Activated CD4-positive, alpha-beta memory T cell treated with anti-CD3 and anti-CD28 coated beads for 36 hours (primary cell): Measurements from ENCODE around the gene LMAN1L. TPM values are rescaled to one million over a fixed set of nuclear protein-coding genes. Genes with fewer than 3 reads are reported as not detected.

Experiments
- CTCF ChIA-PET: fragments of 350-600 bp; sonication (Branson Sonifier 250); formaldehyde crosslinking; loops from one replicate; lab custom pipeline; 2021; ENCODE audit warnings: antibody characterized with exemption, inconsistent platforms; lab: Charles Lee
- POLR2A ChIA-PET: fragments of 350-600 bp; sonication (Branson Sonifier 250); formaldehyde crosslinking; loops from one replicate; lab custom pipeline; 2021; ENCODE audit warnings: antibody characterized with exemption; lab: Charles Lee
- DNase-seq: peaks from one replicate; pipeline ENCODE4 v3.0.0-alpha.2; 2020
- H3K27ac Mint-ChIP-seq: one replicate; pipeline ENCODE4 v1.8.0; 2021; ENCODE audit warnings: mixed read lengths
- H3K27me3 Mint-ChIP-seq: one replicate; pipeline ENCODE4 v1.8.0; 2021; ENCODE audit warnings: mixed read lengths
- H3K36me3 Mint-ChIP-seq: one replicate; pipeline ENCODE4 v1.8.0; 2021; ENCODE audit warnings: mixed read lengths
- H3K4me1 Mint-ChIP-seq: one replicate; pipeline ENCODE4 v1.8.0; 2021; ENCODE audit warnings: low read depth, mixed read lengths
- H3K4me3 Mint-ChIP-seq: one replicate; pipeline ENCODE4 v1.8.0; 2021; ENCODE audit warnings: mild to moderate bottlenecking, mixed read lengths
- H3K9me3 Mint-ChIP-seq: one replicate; pipeline ENCODE4 v1.8.0; 2021; ENCODE audit warnings: mixed read lengths
- intact Hi-C: fragments of 100-400 bp; cut with micrococcal nuclease; formaldehyde crosslinking; loops from one replicate; pipeline ENCODE4 v1.15.1; 2023
- microRNA-seq: library from miRNA; unstranded; fragments of <30 nt; microRNA quantifications from one replicate; pipeline ENCODE4 v1.2.0, GENCODE V29; 2022; ENCODE audit warnings: borderline number of aligned reads, borderline microRNAs expressed, borderline replicate concordance
- total RNA-seq, 2 experiments: library from RNA; stranded (reverse); gene quantifications; one replicate each; pipeline ENCODE4 v1.2.3, GENCODE V29; 2021

LMAN1L gene
- total RNA-seq, 2 experiments from 2014 or later: not detected

DNA sequence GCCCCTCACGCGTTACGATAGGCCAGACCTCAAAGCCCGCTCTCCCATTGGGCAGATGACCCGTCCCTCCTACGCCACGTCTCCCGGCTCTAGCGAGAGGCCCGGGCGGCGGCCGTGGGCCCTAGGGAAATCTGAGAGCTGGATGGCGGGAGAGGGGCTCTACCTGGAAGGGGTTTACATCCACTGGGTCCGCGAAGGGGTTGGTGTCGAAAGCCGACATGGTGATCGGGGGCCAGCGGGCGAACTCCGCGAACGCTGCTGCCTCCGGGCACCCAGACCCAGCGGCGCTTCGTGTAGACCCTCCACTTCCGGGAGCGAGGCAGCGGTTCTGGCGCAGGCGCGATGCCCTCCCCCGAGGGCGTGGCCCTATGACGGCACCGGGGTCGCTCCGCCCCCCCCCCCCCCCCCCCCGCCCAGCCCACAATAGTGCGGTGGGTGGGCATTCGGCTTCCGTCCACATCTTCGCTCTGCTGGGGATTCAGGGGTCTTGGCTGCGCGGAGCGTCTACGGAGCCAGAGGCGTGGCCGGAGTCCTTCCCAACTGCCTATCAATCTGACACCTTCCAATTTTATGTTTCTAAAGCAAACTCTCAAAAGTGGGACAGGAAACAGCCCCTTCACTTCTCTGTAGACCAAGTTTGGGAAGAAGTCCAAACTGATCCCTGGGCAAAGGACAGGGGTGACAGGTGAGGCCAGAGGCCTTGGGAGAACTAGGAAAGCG is 60.6 kb downstream of the LMAN1L start, which contains the start of gene SCAMP2:
SCAMP2 (minus strand) TSS at position 330 of the 720 bp plus-strand sequence; CDS start at position 220, 110 bp downstream.
- Mint-ChIP-seq H3K36me3 (peaks cover 11% of the 10 kb centered on the region), H3K27me3 (no peaks in the 10 kb centered on the region), H3K27ac (peak within 1 kb of the TSS; percentile 90), H3K4me3 (peak within 1 kb of the TSS; percentile 96), H3K4me1 (peaks cover 45% of the 10 kb centered on the region), H3K9me3 (no peaks in the 10 kb centered on the region)
- POLR2A ChIA-PET: interaction anchor here (0.6 to 1.5 kb wide), 3 partner anchors 16 to 28 kb away, joined by 3 to 4 read pairs (median 3); partner anchors contain the start of gene MPI
- CTCF ChIA-PET: interaction anchor here (0.6 to 4.9 kb wide), 6 partner anchors 28 to 463 kb away, joined by 3 to 35 read pairs (median 3); partner anchors contain the start of genes COMMD4 and FAM219B
- intact Hi-C loops: loop anchor here (1.0 to 10.0 kb wide), 6 partner anchors 16 to 579 kb away; partner anchors contain the start of genes C15orf39, COX5A, FAM219B and SIN3A
- peak; percentile 93 for DNase-seq

DNA sequence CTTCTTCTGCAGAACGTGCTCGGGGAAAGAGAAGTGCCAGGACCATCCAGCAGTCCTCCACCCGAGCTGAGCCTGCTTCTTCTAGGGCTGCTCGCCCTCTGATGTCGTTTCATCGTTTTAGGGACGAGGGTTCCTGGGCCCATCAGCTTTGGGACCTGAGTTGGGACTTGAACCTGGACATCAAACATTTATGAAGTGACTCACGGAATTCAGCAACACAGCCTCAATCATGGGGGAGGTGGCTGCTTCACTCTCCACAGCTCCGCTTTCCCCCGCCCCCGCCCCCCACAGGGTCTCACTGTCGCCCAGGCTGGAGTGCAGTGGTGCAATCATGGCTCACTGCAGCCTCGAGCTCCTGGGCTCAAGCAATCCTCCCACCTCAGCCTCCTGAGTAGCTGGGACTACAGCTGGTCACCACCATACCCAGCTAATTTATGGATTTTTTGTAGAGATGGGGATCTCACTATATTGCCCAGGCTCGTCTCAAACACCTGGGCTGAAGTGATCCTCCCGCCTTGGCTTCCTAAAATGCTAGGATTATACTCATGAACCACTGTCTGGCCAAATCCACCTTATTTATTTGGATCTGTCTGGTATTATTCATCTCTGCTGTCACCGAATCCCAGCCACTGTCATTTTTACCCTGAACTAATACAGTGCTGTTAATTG is 61.3 kb downstream of the LMAN1L start:
- intact Hi-C loops: loop anchor here (1.0 to 10.0 kb wide), 6 partner anchors 15 to 578 kb away; partner anchors contain the start of genes C15orf39, COX5A, FAM219B and SIN3A
- Mint-ChIP-seq H3K27me3 (no peaks in the 10 kb centered on the region), H3K9me3 (no peaks in the 10 kb centered on the region), H3K36me3 (peaks cover 11% of the 10 kb centered on the region), H3K27ac (peak overlapping the region; percentile 85), H3K4me3 (peak overlapping the region; percentile 96), H3K4me1 (peaks cover 40% of the 10 kb centered on the region)
- POLR2A ChIA-PET: interaction anchor here (0.5 to 1.5 kb wide), 3 partner anchors 15 to 27 kb away, joined by 3 to 4 read pairs (median 3); partner anchors contain the start of gene MPI
- peak; percentile 44 for DNase-seq
- CTCF ChIA-PET: interaction anchor here (0.6 to 4.9 kb wide), 6 partner anchors 27 to 885 kb away, joined by 3 to 35 read pairs (median 3); partner anchors contain the start of genes COMMD4 and FAM219B

Small RNAs within 50 kb of the gene (microRNA-seq; reads per million reads assigned to microRNA genes)
- not detected for gene MIR4513
- gene MIR6882: not detected

Other genes with a start within 250 kb of the LMAN1L start
- 100 to 1,000 TPM; 118 to 124 TPM for gene CLK3, start 197.0 kb upstream of the LMAN1L start, total RNA-seq
- 10 to 100 TPM; 36.8 to 39.9 TPM for gene EDC3, start 116.8 kb upstream of the LMAN1L start, total RNA-seq
- gene CYP1A1, start 87.3 kb upstream of the LMAN1L start, total RNA-seq: 1 to 10 TPM in 1 of 2 experiments, under 1 TPM in 1; 0.64 to 1.1 TPM
- gene CYP1A2, start 64.0 kb upstream of the LMAN1L start, total RNA-seq: not detected
- gene CSK, start 30.8 kb upstream of the LMAN1L start, total RNA-seq: 100 to 1,000 TPM; 260 to 262 TPM
- not detected for gene CPLX3, start 13.8 kb downstream of the LMAN1L start, total RNA-seq
- gene ULK3, start 30.3 kb downstream of the LMAN1L start, total RNA-seq: 10 to 100 TPM; 51.4 to 57.6 TPM
- gene SCAMP2, start 60.5 kb downstream of the LMAN1L start, total RNA-seq: 10 to 100 TPM; 77.6 to 79.5 TPM
- gene MPI, start 77.2 kb downstream of the LMAN1L start, total RNA-seq: 10 to 100 TPM; 56.4 to 60.0 TPM
- gene FAM219B, start 94.0 kb downstream of the LMAN1L start, total RNA-seq: 10 to 100 TPM; 63.0 to 70.1 TPM
- 100 to 1,000 TPM; 322 TPM for gene COX5A, start 125.2 kb downstream of the LMAN1L start, total RNA-seq
- gene RPP25, start 143.9 kb downstream of the LMAN1L start, total RNA-seq: 1 to 10 TPM; 3.8 TPM
- gene SCAMP5, start 182.7 kb downstream of the LMAN1L start, total RNA-seq: under 1 TPM; 0.19 to 0.33 TPM
- gene PPCDC, start 210.8 kb downstream of the LMAN1L start, total RNA-seq: 10 to 100 TPM; 16.3 to 18.8 TPM